ENCODE results near the gene FGF14. TPM values are rescaled to one million over a fixed set of nuclear protein-coding genes. Genes with fewer than 3 reads are reported as not detected.
A peak's percentile ranks its signal among the peaks of the same experiment; 100 is the strongest.

FGF14 gene
- total and polyA plus RNA-seq, 3 experiments from 2014 or later, result not detected

DNA sequence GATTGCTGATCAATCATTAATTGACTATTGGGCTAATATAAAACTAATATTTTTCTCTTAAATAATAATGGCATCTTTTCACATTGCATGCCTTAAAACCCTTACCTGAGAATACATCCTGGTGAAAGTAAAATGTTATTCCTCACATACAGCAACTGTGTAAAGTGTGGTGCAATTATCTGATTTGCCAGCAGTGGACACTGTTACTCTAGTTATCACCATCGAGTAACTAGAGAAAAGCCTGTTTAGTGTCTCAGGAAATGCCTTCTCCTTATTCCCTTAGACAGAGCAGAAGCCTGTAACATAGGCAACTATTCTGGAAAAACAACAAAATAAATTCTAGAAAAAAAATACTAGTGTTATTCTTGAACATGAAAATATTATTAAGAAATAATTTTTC, 459.8 kb downstream of the FGF14 start:
- H3K4me1 Mint-ChIP-seq, result no peaks in the 10 kb centered on the region
- H3K36me3 ChIP-seq (ENCODE audit: insufficient read depth, low read length), result no peaks in the 10 kb centered on the region
- peaks cover 2 to 9% of the 10 kb centered on the region in 2 donors for H3K27me3 Mint-ChIP-seq
- DNase-seq, result no peak
- peaks cover 0 to 2% (median 0%) of the 10 kb centered on the region in 5 donors for H3K9me3 Mint-ChIP-seq
- no peak overlapping the region for H3K4me3 ChIP-seq (ENCODE audit: low read length)
- no peaks in the 10 kb centered on the region for H3K9me3 ChIP-seq (ENCODE audit: low read length)
- H3K27ac Mint-ChIP-seq, result no peak overlapping the region
- no peak overlapping the region for H3K27ac ChIP-seq (ENCODE audit: low read depth, low read length)
- CTCF ChIA-PET, result no interaction called here
- no peaks in the 10 kb centered on the region for H3K4me1 ChIP-seq (ENCODE audit: insufficient read depth, low read length)
- no peaks in the 10 kb centered on the region for H3K36me3 Mint-ChIP-seq
- POLR2A ChIA-PET, result no interaction called here
- H3K4me3 Mint-ChIP-seq, result no peak overlapping the region
- no peaks in the 10 kb centered on the region for H3K27me3 ChIP-seq (ENCODE audit: insufficient read depth, low read length, poor library complexity, severe bottlenecking)

- H3K4me3 ChIP-seq (ENCODE audit: low read length), result no peak overlapping the region
- POLR2A ChIA-PET, result no interaction called here
- Mint-ChIP-seq H3K27me3 (peaks cover 2 to 14% of the 10 kb centered on the region in 2 donors), H3K27ac (no peak overlapping the region), H3K9me3 (peaks cover 0 to 2% (median 0%) of the 10 kb centered on the region in 5 donors), H3K4me1 (no peaks in the 10 kb centered on the region), H3K4me3 (no peak overlapping the region), H3K36me3 (no peaks in the 10 kb centered on the region)
- no peaks in the 10 kb centered on the region for H3K36me3 ChIP-seq (ENCODE audit: insufficient read depth, low read length)
- no peaks in the 10 kb centered on the region for H3K9me3 ChIP-seq (ENCODE audit: low read length)
- H3K27ac ChIP-seq (ENCODE audit: low read depth, low read length), result no peak overlapping the region
- DNase-seq, result no peak
- H3K4me1 ChIP-seq (ENCODE audit: insufficient read depth, low read length), result no peaks in the 10 kb centered on the region
- CTCF ChIA-PET, result interaction anchor here (0.6 kb wide), 1 partner anchor 9 kb away, joined by 4 read pairs; no protein-coding TSS in a partner anchor
- no peaks in the 10 kb centered on the region for H3K27me3 ChIP-seq (ENCODE audit: insufficient read depth, low read length, poor library complexity, severe bottlenecking)
Measured at GRCh38 chr13:101941095-101941783, 460.6 kb downstream of the FGF14 start.

- Mint-ChIP-seq H3K36me3 (no peaks in the 10 kb centered on the region), H3K4me3 (no peak overlapping the region), H3K27me3 (peaks cover 0 to 21% of the 10 kb centered on the region in 2 donors), H3K4me1 (no peaks in the 10 kb centered on the region), H3K27ac (no peak overlapping the region), H3K9me3 (no peaks in the 10 kb centered on the region)
- DNase-seq, result no peak
- H3K9me3 ChIP-seq (ENCODE audit: low read length), result no peaks in the 10 kb centered on the region
- no peaks in the 10 kb centered on the region for H3K4me1 ChIP-seq (ENCODE audit: insufficient read depth, low read length)
- ChIA-PET CTCF (no interaction called here), POLR2A (no interaction called here)
- no peaks in the 10 kb centered on the region for H3K36me3 ChIP-seq (ENCODE audit: insufficient read depth, low read length)
- no peaks in the 10 kb centered on the region for H3K27me3 ChIP-seq (ENCODE audit: insufficient read depth, low read length, poor library complexity, severe bottlenecking)
- no peak overlapping the region for H3K27ac ChIP-seq (ENCODE audit: low read depth, low read length)
- H3K4me3 ChIP-seq (ENCODE audit: low read length), result no peak overlapping the region
Measured at GRCh38 chr13:101939370-101939769, 462.5 kb downstream of the FGF14 start.

- no peak overlapping the region for H3K4me3 Mint-ChIP-seq
- no peaks in the 10 kb centered on the region for H3K27me3 ChIP-seq (ENCODE audit: insufficient read depth, low read length, poor library complexity, severe bottlenecking)
- H3K4me1 ChIP-seq (ENCODE audit: insufficient read depth, low read length), result no peaks in the 10 kb centered on the region
- no peak overlapping the region for H3K27ac Mint-ChIP-seq
- ChIA-PET POLR2A (no interaction called here), CTCF (no interaction called here)
- H3K4me1 Mint-ChIP-seq, result no peaks in the 10 kb centered on the region
- H3K27ac ChIP-seq (ENCODE audit: low read depth, low read length), result no peak overlapping the region
- H3K4me3 ChIP-seq (ENCODE audit: low read length), result no peak overlapping the region
- no peaks in the 10 kb centered on the region for H3K36me3 ChIP-seq (ENCODE audit: insufficient read depth, low read length)
- H3K9me3 Mint-ChIP-seq, result no peaks in the 10 kb centered on the region
- H3K9me3 ChIP-seq (ENCODE audit: low read length), result no peaks in the 10 kb centered on the region
- no peaks in the 10 kb centered on the region for H3K36me3 Mint-ChIP-seq
- DNase-seq, result no peak
- H3K27me3 Mint-ChIP-seq, result peaks cover 2 to 21% of the 10 kb centered on the region in 2 donors
Measured at GRCh38 chr13:101935828-101936227, 466.0 kb downstream of the FGF14 start.

GRCh38 chr13:101931186-101931585, 470.7 kb downstream of the FGF14 start:
- Histone ChIP-seq H3K4me1 (ENCODE audit: insufficient read depth, low read length) (no peaks in the 10 kb centered on the region), H3K27ac (ENCODE audit: low read depth, low read length) (no peak overlapping the region), H3K4me3 (ENCODE audit: low read length) (no peak overlapping the region), H3K36me3 (ENCODE audit: insufficient read depth, low read length) (no peaks in the 10 kb centered on the region), H3K9me3 (ENCODE audit: low read length) (no peaks in the 10 kb centered on the region), H3K27me3 (ENCODE audit: insufficient read depth, low read length, poor library complexity, severe bottlenecking) (no peaks in the 10 kb centered on the region)
- no peak for DNase-seq
- Mint-ChIP-seq H3K36me3 (no peaks in the 10 kb centered on the region), H3K27me3 (peaks cover 5 to 11% of the 10 kb centered on the region in 2 donors), H3K4me1 (no peaks in the 10 kb centered on the region), H3K27ac (peak overlapping the region in 1 of 8 donors; percentile 8), H3K9me3 (no peaks in the 10 kb centered on the region), H3K4me3 (no peak overlapping the region)
- ChIA-PET CTCF (no interaction called here), POLR2A (no interaction called here)

DNA sequence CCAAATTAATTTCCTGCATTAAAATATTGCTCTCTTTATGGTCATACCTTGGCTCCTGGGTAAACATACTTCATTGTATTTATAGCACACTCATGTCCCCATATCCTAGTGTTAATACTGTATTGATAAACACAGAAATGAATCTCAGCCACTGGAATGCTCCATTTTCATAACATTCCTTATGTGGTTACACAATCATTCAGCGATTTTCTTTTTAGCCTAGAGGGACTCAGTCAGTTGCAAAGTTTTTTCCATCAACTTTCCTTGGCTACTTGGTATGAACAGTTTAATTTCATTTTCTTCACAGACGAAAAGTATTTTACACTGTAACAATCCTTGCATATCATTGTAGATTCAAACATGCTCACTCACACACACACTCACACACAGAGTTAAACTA, 471.5 kb downstream of the FGF14 start:
- CTCF ChIA-PET, result no interaction called here
- H3K36me3 Mint-ChIP-seq, result no peaks in the 10 kb centered on the region
- no peaks in the 10 kb centered on the region for H3K4me1 Mint-ChIP-seq
- no peak overlapping the region for H3K27ac ChIP-seq (ENCODE audit: low read depth, low read length)
- no peaks in the 10 kb centered on the region for H3K4me1 ChIP-seq (ENCODE audit: insufficient read depth, low read length)
- DNase-seq, result no peak
- H3K4me3 ChIP-seq (ENCODE audit: low read length), result no peak overlapping the region
- no peak overlapping the region for H3K4me3 Mint-ChIP-seq
- H3K27ac Mint-ChIP-seq, result no peak overlapping the region
- no peaks in the 10 kb centered on the region for H3K9me3 ChIP-seq (ENCODE audit: low read length)
- H3K36me3 ChIP-seq (ENCODE audit: insufficient read depth, low read length), result no peaks in the 10 kb centered on the region
- POLR2A ChIA-PET, result no interaction called here
- H3K9me3 Mint-ChIP-seq, result no peaks in the 10 kb centered on the region
- H3K27me3 Mint-ChIP-seq, result peaks cover 5 to 11% of the 10 kb centered on the region in 2 donors
- no peaks in the 10 kb centered on the region for H3K27me3 ChIP-seq (ENCODE audit: insufficient read depth, low read length, poor library complexity, severe bottlenecking)

- Histone ChIP-seq H3K27me3 (ENCODE audit: insufficient read depth, low read length, poor library complexity, severe bottlenecking) (no peaks in the 10 kb centered on the region), H3K9me3 (ENCODE audit: low read length) (no peaks in the 10 kb centered on the region), H3K4me3 (ENCODE audit: low read length) (no peak overlapping the region), H3K4me1 (ENCODE audit: insufficient read depth, low read length) (no peaks in the 10 kb centered on the region), H3K36me3 (ENCODE audit: insufficient read depth, low read length) (no peaks in the 10 kb centered on the region), H3K27ac (ENCODE audit: low read depth, low read length) (no peak overlapping the region)
- Mint-ChIP-seq H3K27ac (peak overlapping the region in 1 of 8 donors; percentile 11), H3K27me3 (peaks cover 11 to 25% of the 10 kb centered on the region in 2 donors), H3K4me3 (no peak overlapping the region), H3K36me3 (no peaks in the 10 kb centered on the region), H3K4me1 (no peaks in the 10 kb centered on the region), H3K9me3 (no peaks in the 10 kb centered on the region)
- ChIA-PET CTCF (no interaction called here), POLR2A (no interaction called here)
- no peak for DNase-seq
Measured at GRCh38 chr13:101925731-101926130, 476.1 kb downstream of the FGF14 start.

- no peaks in the 10 kb centered on the region for H3K36me3 ChIP-seq (ENCODE audit: insufficient read depth, low read length)
- peaks cover 39 to 56% of the 10 kb centered on the region in 2 donors for H3K27me3 Mint-ChIP-seq
- H3K27me3 ChIP-seq (ENCODE audit: insufficient read depth, low read length, poor library complexity, severe bottlenecking), result peaks cover 12% of the 10 kb centered on the region
Measured at GRCh38 chr13:101919541-101920181, 482.2 kb downstream of the FGF14 start.

More at GRCh38 chr13:101919541-101920181, 482.2 kb downstream of the FGF14 start:
- CTCF ChIA-PET, result no interaction called here
- H3K9me3 ChIP-seq (ENCODE audit: low read length), result no peaks in the 10 kb centered on the region
- H3K4me3 ChIP-seq (ENCODE audit: low read length), result no peak overlapping the region
- Mint-ChIP-seq H3K36me3 (no peaks in the 10 kb centered on the region), H3K4me3 (no peak overlapping the region), H3K27ac (no peak overlapping the region), H3K9me3 (peaks cover 0 to 3% (median 0%) of the 10 kb centered on the region in 5 donors), H3K4me1 (peaks cover 0 to 9% (median 0%) of the 10 kb centered on the region in 3 donors)
- POLR2A ChIA-PET, result no interaction called here
- no peak overlapping the region for H3K27ac ChIP-seq (ENCODE audit: low read depth, low read length)
- no peak for DNase-seq
- no peaks in the 10 kb centered on the region for H3K4me1 ChIP-seq (ENCODE audit: insufficient read depth, low read length)

Data from CD8-positive, alpha-beta memory T cell (primary cell).